ENCODE data around the gene NFASC.

The NFASC gene

DNA sequence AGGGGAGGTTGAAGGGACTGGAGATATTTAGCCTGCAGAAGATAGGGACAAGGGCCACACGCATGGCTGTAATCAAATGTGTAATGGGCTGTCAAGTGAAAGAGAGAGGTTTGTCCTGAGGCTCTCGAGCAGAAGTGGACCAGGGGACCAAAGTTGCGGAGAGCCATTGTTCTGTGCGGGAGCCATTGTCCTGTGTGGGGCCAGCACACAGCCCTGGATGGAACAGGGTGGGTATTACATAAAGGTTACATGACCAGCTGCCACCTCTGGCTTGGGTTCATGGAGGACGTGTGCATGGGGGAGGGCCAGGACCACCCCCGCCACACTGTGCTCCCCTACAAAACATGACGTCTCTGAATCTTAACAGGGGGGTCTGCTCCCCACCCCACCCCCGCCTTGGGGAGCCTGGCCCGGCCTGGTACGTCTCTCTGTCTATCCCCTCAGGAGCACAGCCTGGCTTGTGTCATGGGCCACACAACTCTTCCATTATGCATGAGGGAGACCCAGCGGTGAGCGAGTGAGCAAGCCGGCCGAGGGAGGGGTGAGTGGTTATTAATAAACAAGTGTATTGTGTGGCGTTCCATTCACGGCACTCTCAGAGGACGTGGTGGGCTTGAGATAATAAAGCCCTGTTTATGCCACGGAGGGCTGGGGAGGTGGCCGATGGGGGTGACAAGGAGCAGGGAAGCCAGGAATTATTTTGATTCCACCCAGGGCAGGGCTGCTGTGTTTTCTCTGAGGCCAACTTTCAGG lies at the start of gene NFASC:
TSS of gene NFASC (plus strand) at position 703 of the 753 bp plus-strand sequence. CDS start 73,454 bp downstream, outside the sequence.
- no peak for DNase-seq (ENCODE audit: low read depth)

DNA sequence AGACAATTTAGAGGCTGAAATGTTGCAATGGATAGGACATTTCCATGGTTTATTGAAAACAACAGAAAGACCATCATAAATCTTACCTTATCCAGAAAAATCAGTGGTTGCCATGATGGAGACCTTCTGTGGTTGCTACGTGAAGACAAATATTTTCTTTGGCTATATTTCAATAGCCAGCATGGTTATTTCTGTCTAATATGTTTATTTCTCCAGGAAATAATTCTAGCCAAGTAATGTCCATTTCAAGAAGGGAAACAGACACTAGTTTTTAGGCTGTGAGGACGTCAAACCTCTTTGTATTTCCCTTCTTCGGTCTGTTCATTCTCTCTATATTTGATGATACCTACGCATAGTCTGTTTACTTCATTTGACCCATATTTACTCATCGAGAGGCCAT lies 49.2 kb upstream of the NFASC start:
- DNase-seq (ENCODE audit: low read depth) = no peak

DNA sequence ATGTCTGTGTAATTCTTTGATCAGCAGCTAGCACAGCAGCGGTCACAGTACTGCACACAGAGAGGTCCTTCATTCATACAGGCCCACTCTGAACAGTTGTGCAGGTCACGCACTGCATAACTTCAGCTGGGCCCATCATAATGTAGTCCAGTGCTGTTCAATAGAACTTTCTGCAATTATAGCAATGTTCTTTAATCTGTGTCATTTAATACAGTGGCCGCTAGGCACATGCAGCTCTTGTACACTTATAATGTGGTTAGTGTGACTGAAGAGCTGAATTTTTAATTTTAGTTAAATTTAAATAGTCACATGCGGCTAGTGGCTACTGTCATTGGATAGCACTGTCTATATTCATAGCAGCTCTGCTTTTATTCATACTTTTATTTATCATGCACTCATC lies 48.7 kb upstream of the NFASC start:
- DNase-seq (ENCODE audit: low read depth) = no peak

- DNase-seq (ENCODE audit: low read depth) = no peak
Measured at GRCh38 chr1:204826970-204827369, 43.7 kb upstream of the NFASC start.

GRCh38 chr1:204828352-204828850 lies 42.3 kb upstream of the NFASC start:
- no peak for DNase-seq (ENCODE audit: low read depth)

GRCh38 chr1:204829133-204829825 lies 41.4 kb upstream of the NFASC start:
- no peak for DNase-seq (ENCODE audit: low read depth)

DNA sequence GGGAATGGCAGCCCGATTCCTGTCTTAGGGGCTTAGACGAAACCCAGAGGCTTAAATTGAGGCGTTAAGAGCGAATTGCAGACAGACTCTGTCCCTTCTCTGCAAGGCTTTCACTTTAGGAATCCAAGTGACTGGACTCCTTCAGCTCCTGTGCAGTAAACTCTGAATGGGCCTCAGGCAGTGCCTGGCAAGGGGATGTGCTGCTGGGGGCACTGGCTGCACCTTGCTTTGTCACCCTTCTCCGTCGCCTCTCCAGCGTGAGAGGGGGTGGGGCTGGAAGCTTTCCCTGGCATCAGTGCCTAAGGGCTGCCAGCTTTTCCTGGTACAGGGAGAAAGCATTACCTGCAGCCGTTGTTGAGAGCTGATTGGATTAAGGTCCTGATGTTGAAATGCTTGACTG lies 39.9 kb upstream of the NFASC start:
- DNase-seq (ENCODE audit: low read depth) = no peak

GRCh38 chr1:204831186-204831585 lies 39.5 kb upstream of the NFASC start:
- DNase-seq (ENCODE audit: low read depth) = no peak

- DNase-seq (ENCODE audit: low read depth) = no peak
Measured at GRCh38 chr1:204834336-204834735, 36.3 kb upstream of the NFASC start.

GRCh38 chr1:204834752-204835151 lies 35.9 kb upstream of the NFASC start:
- no peak for DNase-seq (ENCODE audit: low read depth)

DNA sequence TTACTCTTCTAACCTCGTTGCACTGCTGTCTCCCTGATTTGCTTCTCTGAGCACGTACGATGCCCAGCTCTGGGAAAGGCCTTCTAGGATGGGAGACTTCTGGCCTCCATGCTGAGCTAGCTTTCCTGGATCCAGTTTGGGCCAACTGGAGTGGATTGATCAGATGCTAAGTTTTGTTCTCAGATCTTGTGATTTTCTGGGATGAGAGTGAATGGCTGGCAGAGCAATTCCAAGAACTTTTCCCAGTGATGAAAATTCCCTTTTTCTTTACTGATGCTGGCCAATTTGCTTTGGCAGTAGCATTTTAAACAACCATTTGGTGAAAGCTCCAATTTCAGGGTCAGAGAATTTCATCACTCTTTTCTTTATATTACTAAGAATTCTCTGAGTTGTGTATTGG lies 34.9 kb upstream of the NFASC start:
- DNase-seq (ENCODE audit: low read depth) = no peak

- DNase-seq (ENCODE audit: low read depth) = no peak
Measured at GRCh38 chr1:204836856-204837255, 33.8 kb upstream of the NFASC start.

DNA sequence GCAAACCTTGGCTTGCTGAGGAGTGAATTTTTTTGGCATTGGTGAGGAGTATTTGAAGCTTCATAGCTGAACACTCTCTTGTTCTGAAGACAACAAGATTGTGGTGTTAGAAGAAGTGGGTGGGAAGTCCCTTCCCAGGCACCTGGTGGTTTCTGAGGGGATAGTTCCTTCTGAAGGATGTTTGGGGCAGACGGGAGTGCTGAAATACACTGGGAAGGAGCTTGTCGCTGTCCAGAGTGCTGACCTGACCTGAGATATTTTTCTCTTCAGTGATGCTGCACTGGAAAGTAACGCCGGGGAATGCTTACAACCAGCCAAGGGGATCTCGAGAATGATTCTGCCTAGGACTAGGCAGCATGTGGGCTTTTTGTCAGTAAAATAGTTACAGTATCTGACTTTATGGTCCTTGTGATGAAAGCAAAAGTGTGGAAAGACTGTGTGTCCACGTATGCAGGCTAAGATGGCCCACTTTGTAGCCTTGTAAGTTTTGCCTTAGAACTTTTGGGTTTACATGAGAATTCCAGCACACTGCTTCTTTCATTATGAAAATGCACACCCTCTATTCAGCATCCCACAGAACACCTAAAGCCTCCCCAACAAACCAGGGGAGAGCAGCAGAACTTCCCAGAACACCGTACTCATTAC lies 33.1 kb upstream of the NFASC start:
- DNase-seq (ENCODE audit: low read depth) = peak; percentile 50

GRCh38 chr1:204841316-204841715 lies 29.3 kb upstream of the NFASC start:
- DNase-seq (ENCODE audit: low read depth) = no peak

GRCh38 chr1:204841798-204842197 lies 28.9 kb upstream of the NFASC start:
- DNase-seq (ENCODE audit: low read depth) = no peak

DNA sequence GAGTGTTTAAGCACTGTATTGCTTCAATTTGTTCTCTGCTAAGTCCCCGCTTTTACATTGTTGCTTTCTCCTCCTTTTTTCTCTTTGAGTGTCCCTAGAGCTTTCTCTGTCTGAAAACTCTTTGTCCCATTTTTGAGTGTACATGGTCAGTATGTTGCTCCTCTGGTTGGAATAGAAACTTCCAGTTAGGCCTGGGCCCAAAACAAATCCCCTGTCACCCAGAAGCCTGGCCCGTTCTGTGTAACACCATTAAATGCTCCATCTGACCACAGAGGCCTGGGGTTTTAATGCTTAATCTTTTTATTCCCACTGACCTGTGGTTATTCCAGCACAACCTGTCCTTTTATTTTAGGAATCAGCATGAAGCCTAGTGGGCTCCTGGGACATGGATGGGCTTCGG lies 28.3 kb upstream of the NFASC start:
- no peak for DNase-seq (ENCODE audit: low read depth)

DNA sequence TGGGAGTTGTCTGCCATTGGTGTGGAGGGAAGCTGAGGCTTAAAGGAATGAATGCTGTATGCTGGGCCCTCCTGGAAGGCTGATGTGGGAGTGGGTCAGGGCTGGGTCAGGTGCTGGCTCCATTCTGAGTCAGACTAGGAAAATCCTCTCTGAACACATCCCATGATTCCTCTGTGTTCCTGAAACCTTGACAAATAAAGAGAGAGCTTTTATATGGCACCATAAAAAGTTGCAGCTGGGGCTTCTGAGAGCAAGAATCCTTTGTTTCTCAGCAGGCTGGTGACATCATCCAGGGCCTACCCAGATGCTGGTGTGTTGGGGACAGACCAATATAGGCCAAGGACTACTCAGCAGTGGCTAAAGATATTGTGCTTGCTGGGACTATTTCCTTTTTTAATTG lies 27.8 kb upstream of the NFASC start:
- DNase-seq (ENCODE audit: low read depth) = no peak

DNA sequence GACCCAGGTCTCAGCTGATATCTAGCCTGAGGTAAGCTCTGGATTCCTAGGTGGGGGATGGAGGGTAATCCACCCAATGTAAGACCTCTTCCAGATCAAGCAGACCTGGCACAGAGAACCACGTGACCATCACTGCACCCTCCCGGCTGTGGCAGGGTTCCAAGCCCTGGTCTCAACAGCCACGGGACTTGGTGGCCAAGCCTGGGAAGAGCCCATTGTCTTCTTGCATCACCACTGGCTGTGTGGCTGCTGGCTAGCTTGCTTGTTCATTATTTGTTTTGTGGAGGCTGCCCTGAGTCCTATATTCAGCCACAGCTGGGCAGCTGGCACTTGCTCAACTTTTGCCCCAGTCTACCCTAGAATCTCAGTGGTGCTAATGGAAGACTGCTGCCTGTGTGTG lies 24.1 kb upstream of the NFASC start:
- no peak for DNase-seq (ENCODE audit: low read depth)

DNA sequence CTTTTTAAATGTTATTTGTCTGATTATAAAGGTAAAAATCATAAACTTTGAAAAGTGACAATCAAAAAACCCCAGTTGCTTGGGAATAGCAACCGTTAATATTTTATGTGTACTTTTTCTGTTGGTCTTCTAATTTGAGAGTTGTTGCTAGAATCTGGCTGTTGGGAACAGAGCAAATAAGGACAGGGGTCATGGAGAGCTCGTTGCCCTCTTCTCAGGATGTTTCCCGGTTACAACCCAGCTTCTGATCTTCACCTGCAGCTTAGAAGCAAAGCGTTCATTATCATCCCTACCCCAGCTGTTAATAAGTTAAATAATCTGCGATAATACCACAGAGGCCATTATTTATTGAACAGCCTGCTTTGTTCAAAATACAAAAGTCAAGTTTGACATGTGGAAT lies 22.1 kb upstream of the NFASC start:
- DNase-seq (ENCODE audit: low read depth) = no peak

DNA sequence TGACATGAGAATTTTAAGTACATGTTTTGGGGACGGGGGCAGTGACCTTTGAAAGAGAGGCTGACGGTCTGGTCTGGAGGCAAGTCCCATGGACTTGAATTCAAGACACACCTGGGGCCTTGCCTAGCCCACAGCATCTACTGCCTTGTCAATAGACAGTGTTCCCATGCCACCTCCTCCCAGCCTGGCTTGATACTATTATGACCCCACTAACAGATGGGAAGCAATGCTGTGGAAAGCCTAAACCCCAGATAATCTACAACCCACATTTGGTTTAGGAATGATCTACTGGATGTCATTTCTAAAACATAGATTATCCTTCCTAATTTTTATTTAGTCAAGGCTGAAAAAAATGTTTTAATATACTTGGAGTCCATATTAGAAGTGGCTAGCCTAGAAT lies 17.8 kb upstream of the NFASC start:
- no peak for DNase-seq (ENCODE audit: low read depth)

DNA sequence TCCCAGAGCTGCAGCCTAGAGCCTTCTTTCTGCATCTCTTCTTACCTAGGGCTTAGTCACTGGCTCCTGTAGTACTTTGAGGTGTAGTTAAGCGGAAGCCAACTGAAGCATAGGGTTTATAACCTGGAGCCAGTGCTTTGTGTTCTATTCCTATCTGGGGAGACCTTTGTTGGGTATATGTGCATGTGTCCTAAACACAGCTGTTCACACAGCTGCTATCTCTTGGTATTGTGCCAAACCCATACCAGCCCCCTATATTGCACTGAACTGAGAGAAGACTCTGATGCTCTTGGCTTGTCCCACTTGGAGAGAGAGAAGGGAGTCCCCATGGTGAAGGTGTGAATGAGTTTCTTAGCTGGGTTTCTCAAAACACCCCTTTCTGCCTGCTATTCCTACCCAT lies 17.2 kb upstream of the NFASC start:
- no peak for DNase-seq (ENCODE audit: low read depth)

DNA sequence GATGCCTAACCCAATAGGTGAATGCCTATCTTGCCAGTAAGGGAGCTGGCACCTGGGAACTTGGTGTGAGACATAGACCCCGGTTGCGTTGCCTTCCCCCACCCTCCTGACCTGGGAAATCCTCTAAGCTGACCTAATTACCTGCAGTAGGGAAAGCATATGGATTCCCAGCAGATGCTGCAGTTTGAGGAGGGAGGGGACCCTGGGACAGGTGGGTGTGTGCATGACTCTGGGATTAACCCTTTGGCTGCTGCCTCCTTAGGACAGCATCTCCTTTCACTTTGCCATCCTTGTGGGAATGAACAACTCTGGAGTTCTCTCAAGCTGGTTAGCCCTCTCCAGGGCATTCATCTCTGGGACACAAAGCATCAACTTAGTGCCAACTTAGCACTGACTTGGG lies 16.4 kb upstream of the NFASC start:
- DNase-seq (ENCODE audit: low read depth) = no peak

- DNase-seq (ENCODE audit: low read depth) = no peak
Measured at GRCh38 chr1:204858363-204858821, 12.3 kb upstream of the NFASC start.

Data from amniotic epithelial cell (primary cell).